H1 (cell line): ENCODE results near the gene UCKL1. TPM values are rescaled to one million over a fixed set of nuclear protein-coding genes. Genes with fewer than 3 reads are reported as not detected.

Experiments
- CTCF ChIA-PET: fragments of 300-600 bp; sonication (Branson Sonifier 250); formaldehyde crosslinking; loops from one replicate; lab custom pipeline; 2021; ENCODE audit not compliant: partially characterized antibody; lab: Charles Lee
- POLR2A ChIA-PET: fragments of 300-600 bp; sonication (Branson Sonifier 250); formaldehyde crosslinking; loops from one replicate; lab custom pipeline; 2021; ENCODE audit warnings: inconsistent platforms; ENCODE audit not compliant: partially characterized antibody; lab: Charles Lee
- DNase-seq, 2 experiments: peaks; one replicate each; pipeline versions ENCODE4 v3.0.0 to v3.0.0-alpha.2; 2010 to 2022; ENCODE audit warnings: low spot score in 2 of 2, low read depth in 1 of 2, mixed read lengths in 1 of 2
- FAIRE-seq: peaks from 2 replicates; lab custom pipeline; 2011; peaks lifted over from hg19 to GRCh38; lab: Jason Lieb, UNC
- H2AFZ ChIP-seq: 2 replicates; pipeline ENCODE4 v1.8.1; 2012; ENCODE audit warnings: low read length, inconsistent platforms
- H2AK5ac ChIP-seq: 2 replicates; pipeline ENCODE4 v1.6.1; 2013; ENCODE audit warnings: low read depth, low read length
- H2BK120ac ChIP-seq: replicated peaks from 2 replicates; pipeline ENCODE3; 2013; ENCODE audit warnings: low read depth, low read length, inconsistent platforms
- H2BK12ac ChIP-seq: 2 replicates; pipeline ENCODE4 v1.6.1; 2013; ENCODE audit warnings: low read depth, low read length
- H2BK15ac ChIP-seq: 2 replicates; pipeline ENCODE4 v1.6.1; 2013; ENCODE audit warnings: low read length
- H2BK20ac ChIP-seq: 2 replicates; pipeline ENCODE4 v1.6.1; 2013; ENCODE audit warnings: low read length
- H2BK5ac ChIP-seq: 2 replicates; pipeline ENCODE4 v1.6.1; 2013; ENCODE audit warnings: low read depth, low read length
- H3K14ac ChIP-seq: 2 replicates; pipeline ENCODE4 v1.6.1; 2013; ENCODE audit warnings: inconsistent platforms; ENCODE audit not compliant: insufficient read length
- H3K18ac ChIP-seq: 2 replicates; pipeline ENCODE4 v1.6.1; 2013; ENCODE audit warnings: low read length; ENCODE audit errors: extremely low read depth
- H3K23ac ChIP-seq: 2 replicates; pipeline ENCODE4 v1.6.1; 2013; ENCODE audit warnings: inconsistent platforms; ENCODE audit not compliant: insufficient read length
- H3K23me2 ChIP-seq: 2 replicates; pipeline ENCODE4 v1.6.1; 2013; ENCODE audit warnings: low read depth, low read length
- H3K27ac ChIP-seq: 2 replicates; pipeline ENCODE4 v1.6.1; 2011; ENCODE audit warnings: low read depth, low read length, inconsistent platforms
- H3K27me3 ChIP-seq, 4 experiments: replicated peaks in 1 of 4; 1 replicate in 1 of 4; 2 replicates in 3 of 4; pipeline versions ENCODE4 v1.6.1 to v1.8.1; 2011 to 2013; ENCODE audit warnings: low read length in 3 of 4, mild to moderate bottlenecking in 3 of 4, inconsistent platforms in 2 of 4, mixed read lengths in 2 of 4, moderate library complexity in 1 of 4; ENCODE audit not compliant: control insufficient read depth in 3 of 4, insufficient read depth in 3 of 4; ENCODE audit errors: extremely low read depth in 1 of 4
- H3K36me3 ChIP-seq, 4 experiments: 2 replicates each; pipeline versions ENCODE4 v1.6.1 to v1.8.1; 2011 to 2013; ENCODE audit warnings: mild to moderate bottlenecking in 4 of 4, low read length in 3 of 4, moderate library complexity in 2 of 4, control low read depth in 1 of 4, inconsistent platforms in 1 of 4; ENCODE audit not compliant: insufficient read depth in 4 of 4, control insufficient read depth in 2 of 4
- H3K4ac ChIP-seq: replicated peaks from 2 replicates; pipeline ENCODE3; 2013; ENCODE audit warnings: low read length, low read depth, mixed read lengths, inconsistent platforms; ENCODE audit not compliant: insufficient read length
- H3K4me1 ChIP-seq, 4 experiments: replicated peaks in 1 of 4; 1 replicate in 1 of 4; 2 replicates in 3 of 4; pipeline versions ENCODE4 v1.6.1 to v1.8.1; 2011 to 2013; ENCODE audit warnings: low read length in 3 of 4, inconsistent platforms in 2 of 4, mixed read lengths in 1 of 4; ENCODE audit not compliant: insufficient read depth in 4 of 4, control insufficient read depth in 3 of 4
- H3K4me2 ChIP-seq, 2 experiments: 2 replicates each; pipeline versions ENCODE4 v1.6.1 to v1.8.1; 2011 to 2013; ENCODE audit warnings: low read depth in 2 of 2, low read length in 2 of 2, control low read depth in 1 of 2, inconsistent platforms in 1 of 2, mild to moderate bottlenecking in 1 of 2; ENCODE audit not compliant: insufficient read depth in 1 of 2
- H3K4me3 ChIP-seq, 4 experiments: fragments of 200-600, 300-600 bp in 1 of 4; sonication (generic), shearing (Covaris generic), sonication (Bioruptor Twin) in 1 of 4; 2 replicates each; pipeline versions ENCODE4 v1.5.1 to v1.8.1; 2011 to 2016; ENCODE audit warnings: low read length in 4 of 4, low read depth in 3 of 4, control low read depth in 2 of 4, inconsistent platforms in 2 of 4, mild to moderate bottlenecking in 2 of 4, mixed read lengths in 1 of 4, moderate library complexity in 1 of 4; ENCODE audit not compliant: insufficient read depth in 2 of 4; ENCODE audit errors: extremely low read depth in 1 of 4
- H3K56ac ChIP-seq: replicated peaks from 2 replicates; pipeline ENCODE3; 2013; ENCODE audit warnings: low read depth, mild to moderate bottlenecking, mixed read lengths, low read length, inconsistent platforms; ENCODE audit not compliant: insufficient read length
- H3K79me1 ChIP-seq: 2 replicates; pipeline ENCODE4 v1.6.1; 2013; ENCODE audit warnings: low read depth, low read length, control low read depth
- H3K79me2 ChIP-seq, 2 experiments: 2 replicates each; pipeline versions ENCODE4 v1.6.1 to v1.8.1; 2012 to 2013; ENCODE audit warnings: low read length in 2 of 2, mild to moderate bottlenecking in 2 of 2, inconsistent platforms in 1 of 2; ENCODE audit not compliant: insufficient read depth in 2 of 2, control insufficient read depth in 1 of 2
- H3K9ac ChIP-seq, 4 experiments: replicated peaks in 1 of 4; 1 replicate in 1 of 4; 2 replicates in 3 of 4; pipeline versions ENCODE4 v1.6.1 to v1.8.1; 2011 to 2013; ENCODE audit warnings: low read depth in 3 of 4, low read length in 3 of 4, control low read depth in 2 of 4, mild to moderate bottlenecking in 2 of 4, moderate library complexity in 2 of 4, inconsistent platforms in 1 of 4; ENCODE audit errors: extremely low read depth in 1 of 4
- H3K9me3 ChIP-seq, 2 experiments: 2 replicates each; pipeline versions ENCODE4 v1.6.1 to v1.8.1; 2012 to 2013; ENCODE audit warnings: mild to moderate bottlenecking in 2 of 2, moderate library complexity in 2 of 2, control low read depth in 1 of 2, inconsistent platforms in 1 of 2, low read depth in 1 of 2, low read length in 1 of 2, mixed read lengths in 1 of 2; ENCODE audit not compliant: insufficient read depth in 2 of 2
- H4K20me1 ChIP-seq, 2 experiments: replicated peaks in 1 of 2; 2 replicates each; pipeline versions ENCODE3 to v1.8.1; 2011 to 2013; ENCODE audit warnings: inconsistent platforms in 2 of 2, low read length in 2 of 2, mild to moderate bottlenecking in 1 of 2; ENCODE audit not compliant: insufficient read depth in 2 of 2, control insufficient read depth in 1 of 2
- H4K5ac ChIP-seq: 2 replicates; pipeline ENCODE4 v1.6.1; 2013; ENCODE audit warnings: low read length, low read depth, mixed read lengths, inconsistent platforms; ENCODE audit not compliant: insufficient read length
- H4K8ac ChIP-seq: 2 replicates; pipeline ENCODE4 v1.8.0; 2013; ENCODE audit warnings: mild to moderate bottlenecking, moderate library complexity, low read length, inconsistent platforms; ENCODE audit not compliant: insufficient read depth; ENCODE audit errors: extremely low read depth
- H4K91ac ChIP-seq: replicated peaks from 2 replicates; pipeline ENCODE3; 2013; ENCODE audit warnings: low read length, mixed read lengths, inconsistent platforms; ENCODE audit not compliant: insufficient read length
- POLR2AphosphoS5 ChIP-seq: IDR thresholded peaks from 2 replicates; pipeline ENCODE4 v1.6.1; 2011; ENCODE audit warnings: low read depth, low read length
- TAF1 ChIP-seq: IDR thresholded peaks from 2 replicates; pipeline ENCODE4 v1.6.1; 2011; ENCODE audit warnings: mild to moderate bottlenecking, low read depth, low read length
- TAF7 ChIP-seq: optimal IDR thresholded peaks from 2 replicates; pipeline ENCODE3; 2011; ENCODE audit warnings: low read depth, mild to moderate bottlenecking, inconsistent platforms, low read length, moderate library complexity, borderline replicate concordance
- WGBS, 2 experiments: shearing (Covaris generic) in 1 of 2; methylation state at CpG; one replicate each; pipeline versions ENCODE4 v1.1.6 to v1.1.7; 2013 to 2015; ENCODE audit warnings: low lambda C conversion rate in 2 of 2, mixed read lengths in 2 of 2, inconsistent platforms in 1 of 2, low coverage in 1 of 2, missing lambda C conversion rate in 1 of 2; ENCODE audit not compliant: insufficient replicate concordance in 2 of 2, insufficient coverage in 1 of 2, insufficient read length in 1 of 2; ENCODE audit errors: extremely low coverage in 1 of 2, missing lambda C conversion rate in 1 of 2; 5-methylcytosine and 5-hydroxymethylcytosine counted together
- polyA plus RNA-seq, 7 experiments: library from polyadenylated mRNA; depleted of rRNA in 3 of 7; stranded (reverse) in 5 of 7; unstranded in 2 of 7; fragments of >200 nt in 5 of 7; fragments of 200-250 nt in 2 of 7; gene quantifications; 1 replicate in 5 of 7; 2 replicates in 1 of 7; 4 replicates in 1 of 7; pipeline versions ENCODE4 v1.2.1 to v1.2.3, GENCODE V29; 2011 to 2013; ENCODE audit warnings: missing spikeins in 2 of 7, mixed read lengths in 2 of 7
- total RNA-seq: library from RNA; stranded (reverse); fragmentation: NEBNext Ultra II Directional; extraction: Animal tissue kit (Norgen Biotek cat#: 25700); gene quantifications from 2 replicates; pipeline ENCODE4 v1.2.1, GENCODE V29; 2021

UCKL1 gene
- total and polyA plus RNA-seq, 2 of the 8 experiments (the other 6 are each of a cell fraction or from before 2014, with no cell fraction given) = 36.5 to 91.2 TPM

- no peak overlapping the region for H2AFZ ChIP-seq
- H3K23ac ChIP-seq = no peak overlapping the region
- no peak overlapping the region for H3K56ac ChIP-seq
- peaks cover 5% of the 10 kb centered on the region for H3K79me1 ChIP-seq
- 92% methylated on average over 17 of the region's 19 CpGs; no CpG with 5 or more reads in 1 of the 2 experiments for WGBS, 2 experiments
- no peak overlapping the region; the same call in 1 of the 2 replicates for H3K18ac ChIP-seq
- TF ChIP-seq TAF7 (no peak), TAF1 (no peak), POLR2AphosphoS5 (0 out of 2 replicates have a peak, but pooled peaks have one; percentile 18)
- TF ChIP-seq, all 59 proteins: peak for 1
- H4K91ac ChIP-seq = no peak overlapping the region
- H3K36me3 ChIP-seq = peaks cover 3 to 21% (median 14%) of the 10 kb centered on the region in 4 experiments; a peak in 5 of 8 replicates
- H3K4me2 ChIP-seq = peak overlapping the region; percentile 55 to 73; a peak in 2 of 4 replicates
- no peak overlapping the region for H2BK120ac ChIP-seq
- no peak overlapping the region; the same call in 1 of the 2 replicates for H3K27ac ChIP-seq
- FAIRE-seq (no peak), DNase-seq (no peak)
- peaks cover 0 to 22% of the 10 kb centered on the region in 2 experiments; a peak in 1 of 4 replicates for H3K79me2 ChIP-seq
- no peak overlapping the region for H2BK20ac ChIP-seq
- H3K9me3 ChIP-seq = no peaks in the 10 kb centered on the region
- no peak overlapping the region for H3K4ac ChIP-seq
- peaks cover 12% of the 10 kb centered on the region for H3K23me2 ChIP-seq
- no peak overlapping the region; a peak in 1 of 7 replicates for H3K9ac ChIP-seq
- H4K5ac ChIP-seq = no peak overlapping the region
- H2AK5ac ChIP-seq = peak overlapping the region; percentile 65; the same call in 1 of the 2 replicates
- peaks cover 0 to 28% (median 13%) of the 10 kb centered on the region in 4 experiments; a peak in 6 of 7 replicates for H3K4me1 ChIP-seq
- H2BK15ac ChIP-seq = no peak overlapping the region
- peaks cover 17 to 33% of the 10 kb centered on the region in 2 experiments for H4K20me1 ChIP-seq
- peak overlapping the region in 1 of 4 experiments; percentile 42; a peak in 1 of 8 replicates for H3K4me3 ChIP-seq
- ChIA-PET POLR2A (interaction anchor here (0.8 to 7.8 kb wide), 6 partner anchors 9 to 233 kb away, joined by 3 to 68 read pairs (median 6); partner anchors contain the start of gene UCKL1), CTCF (interaction anchor here (0.8 to 5.4 kb wide), 7 partner anchors 8 to 1083 kb away, joined by 3 to 28 read pairs (median 3); partner anchors contain the start of gene SAMD10)
- H2BK5ac ChIP-seq = peak overlapping the region; percentile 78; the same call in 1 of the 2 replicates
- peak overlapping the region; percentile 60; the same call in 1 of the 2 replicates for H2BK12ac ChIP-seq
- H3K27me3 ChIP-seq = no peaks in the 10 kb centered on the region
- no peak overlapping the region for H3K14ac ChIP-seq
- H4K8ac ChIP-seq = peak overlapping the region; percentile 28; the same call in 1 of the 2 replicates
These were observed 13.0 kb downstream of the UCKL1 start for GRCh38 chr20:63942969-63943807.
